Mesendoderm (in vitro differentiated cells): Measurements from ENCODE around the gene MDN1.

Experiments
- DNase-seq: peaks from one replicate; pipeline ENCODE4 v3.0.0; 2013
- H2AK5ac ChIP-seq: 2 replicates; pipeline ENCODE4 v1.6.1; 2013; ENCODE audit warnings: low read length, inconsistent platforms
- H2BK120ac ChIP-seq: 2 replicates; pipeline ENCODE4 v1.6.1; 2013; ENCODE audit warnings: low read depth, mild to moderate bottlenecking, low read length, moderate library complexity, mixed read lengths
- H2BK15ac ChIP-seq: replicated peaks from 2 replicates; pipeline ENCODE4 v1.6.1; 2013; ENCODE audit warnings: low read depth, mild to moderate bottlenecking, moderate library complexity
- H2BK5ac ChIP-seq: 2 replicates; pipeline ENCODE4 v1.6.1; 2013; ENCODE audit warnings: low read length, inconsistent platforms
- H3K18ac ChIP-seq: 2 replicates; pipeline ENCODE4 v1.6.1; 2013; ENCODE audit warnings: mild to moderate bottlenecking, low read length, mixed read lengths
- H3K23ac ChIP-seq: one replicate; pipeline ENCODE4 v1.6.1; 2013; ENCODE audit warnings: low read length
- H3K27ac ChIP-seq: 2 replicates; pipeline ENCODE4 v1.5.1; 2013; ENCODE audit warnings: low read depth, mild to moderate bottlenecking, inconsistent platforms, low read length, moderate library complexity
- H3K27me3 ChIP-seq: 2 replicates; pipeline ENCODE4 v1.6.1; 2013; ENCODE audit warnings: low read length, control low read depth, mild to moderate bottlenecking, inconsistent platforms; ENCODE audit not compliant: insufficient read depth, poor library complexity
- H3K36me3 ChIP-seq: 2 replicates; pipeline ENCODE4 v1.6.1; 2013; ENCODE audit warnings: low read length, inconsistent platforms; ENCODE audit not compliant: control insufficient read depth, insufficient read depth
- H3K4ac ChIP-seq: one replicate; pipeline ENCODE4 v1.6.1; 2013; ENCODE audit warnings: low read depth, mild to moderate bottlenecking, low read length, moderate library complexity
- H3K4me1 ChIP-seq: 2 replicates; pipeline ENCODE4 v1.6.1; 2013; ENCODE audit warnings: low read depth, low read length, inconsistent platforms; ENCODE audit not compliant: control insufficient read depth
- H3K4me2 ChIP-seq: 2 replicates; pipeline ENCODE4 v1.6.1; 2013; ENCODE audit warnings: low read length
- H3K4me3 ChIP-seq: 2 replicates; pipeline ENCODE4 v1.5.1; 2013; ENCODE audit warnings: mild to moderate bottlenecking, low read length
- H3K56ac ChIP-seq: one replicate; pipeline ENCODE4 v1.6.1; 2013; ENCODE audit warnings: low read length
- H3K79me1 ChIP-seq: 2 replicates; pipeline ENCODE4 v1.6.1; 2013; ENCODE audit warnings: low read length, inconsistent platforms
- H3K79me2 ChIP-seq: 2 replicates; pipeline ENCODE4 v1.6.1; 2013; ENCODE audit warnings: mild to moderate bottlenecking, low read length; ENCODE audit not compliant: control insufficient read depth, insufficient read depth
- H3K9ac ChIP-seq: 2 replicates; pipeline ENCODE4 v1.6.1; 2013; ENCODE audit warnings: low read length, inconsistent platforms
- H4K5ac ChIP-seq: one replicate; pipeline ENCODE4 v1.6.1; 2013; ENCODE audit warnings: low read length
- H4K8ac ChIP-seq: one replicate; pipeline ENCODE4 v1.6.1; 2013; ENCODE audit warnings: low read depth, mild to moderate bottlenecking, control low read depth, low read length, moderate library complexity
- WGBS: extraction: QIAGEN DNeasy Blood & Tissue Kit; methylation state at CpG from one replicate; pipeline ENCODE4 v1.1.7; 2013; ENCODE audit warnings: low lambda C conversion rate, missing lambda C conversion rate; ENCODE audit not compliant: insufficient coverage; ENCODE audit errors: extremely low coverage; 5-methylcytosine and 5-hydroxymethylcytosine counted together

Gene MDN1

GRCh38 chr6:89805814-89806371, 13.7 kb downstream of the MDN1 start:
- H3K4me2 ChIP-seq = no peak overlapping the region
- H3K27me3 ChIP-seq = no peaks in the 10 kb centered on the region
- no peak overlapping the region for H4K8ac ChIP-seq
- no peaks in the 10 kb centered on the region for H3K4me1 ChIP-seq
- no peak overlapping the region for H3K56ac ChIP-seq
- no peak overlapping the region for H2BK120ac ChIP-seq
- no peak overlapping the region for H3K18ac ChIP-seq
- H2BK5ac ChIP-seq = no peak overlapping the region
- H3K36me3 ChIP-seq = peaks cover 2% of the 10 kb centered on the region
- no peak overlapping the region for H2BK15ac ChIP-seq
- H2AK5ac ChIP-seq = no peak overlapping the region
- H4K5ac ChIP-seq = no peak overlapping the region
- peaks cover 79% of the 10 kb centered on the region for H3K79me2 ChIP-seq
- no peak overlapping the region for H3K4me3 ChIP-seq
- no peak overlapping the region for H3K27ac ChIP-seq
- no peak overlapping the region for H3K4ac ChIP-seq
- peaks cover 4% of the 10 kb centered on the region for H3K79me1 ChIP-seq
- no peak for DNase-seq
- no peak overlapping the region for H3K9ac ChIP-seq
- no peak overlapping the region for H3K23ac ChIP-seq
- no CpG with 5 or more reads among the region's 6 CpGs for WGBS

GRCh38 chr6:89803271-89803670, 16.3 kb downstream of the MDN1 start:
- H2BK120ac ChIP-seq = no peak overlapping the region
- no peaks in the 10 kb centered on the region for H3K27me3 ChIP-seq
- H3K27ac ChIP-seq = no peak overlapping the region
- H3K9ac ChIP-seq = no peak overlapping the region
- H3K4ac ChIP-seq = no peak overlapping the region
- no peak for DNase-seq
- WGBS = no CpG with 5 or more reads among the region's 10 CpGs
- no peak overlapping the region for H3K18ac ChIP-seq
- H2BK15ac ChIP-seq = no peak overlapping the region
- H3K56ac ChIP-seq = no peak overlapping the region
- no peak overlapping the region for H3K4me2 ChIP-seq
- H4K5ac ChIP-seq = no peak overlapping the region
- H2AK5ac ChIP-seq = no peak overlapping the region
- H3K23ac ChIP-seq = no peak overlapping the region
- no peak overlapping the region for H3K4me3 ChIP-seq
- H3K79me2 ChIP-seq = peaks cover 64% of the 10 kb centered on the region
- no peaks in the 10 kb centered on the region for H3K4me1 ChIP-seq
- no peak overlapping the region for H2BK5ac ChIP-seq
- peaks cover 4% of the 10 kb centered on the region for H3K79me1 ChIP-seq
- H4K8ac ChIP-seq = no peak overlapping the region
- peaks cover 2% of the 10 kb centered on the region for H3K36me3 ChIP-seq

GRCh38 chr6:89799756-89800155, 19.8 kb downstream of the MDN1 start:
- peak; percentile 76 for DNase-seq
- Histone ChIP-seq H2BK5ac (no peak overlapping the region), H2AK5ac (no peak overlapping the region), H3K79me1 (peaks cover 4% of the 10 kb centered on the region), H3K18ac (no peak overlapping the region), H4K5ac (no peak overlapping the region), H3K79me2 (peaks cover 52% of the 10 kb centered on the region), H3K23ac (no peak overlapping the region), H3K4me3 (no peak overlapping the region), H3K4me2 (no peak overlapping the region), H2BK15ac (no peak overlapping the region), H3K4me1 (no peaks in the 10 kb centered on the region), H3K56ac (no peak overlapping the region), H3K27me3 (no peaks in the 10 kb centered on the region), H2BK120ac (no peak overlapping the region), H4K8ac (no peak overlapping the region), H3K36me3 (peaks cover 3% of the 10 kb centered on the region), H3K27ac (no peak overlapping the region), H3K4ac (no peak overlapping the region), H3K9ac (no peak overlapping the region)
- WGBS = no CpG with 5 or more reads among the region's 2 CpGs

GRCh38 chr6:89799096-89799495, 20.5 kb downstream of the MDN1 start:
- H3K9ac ChIP-seq = no peak overlapping the region
- no peak overlapping the region for H2BK120ac ChIP-seq
- H4K5ac ChIP-seq = no peak overlapping the region
- H4K8ac ChIP-seq = no peak overlapping the region
- H3K4ac ChIP-seq = no peak overlapping the region
- H3K27me3 ChIP-seq = no peaks in the 10 kb centered on the region
- no peak for DNase-seq
- H3K79me2 ChIP-seq = peaks cover 50% of the 10 kb centered on the region
- WGBS = no CpG with 5 or more reads among the region's 8 CpGs
- H3K23ac ChIP-seq = no peak overlapping the region
- peaks cover 3% of the 10 kb centered on the region for H3K36me3 ChIP-seq
- no peak overlapping the region for H2BK5ac ChIP-seq
- H3K18ac ChIP-seq = no peak overlapping the region
- no peak overlapping the region for H3K4me2 ChIP-seq
- no peak overlapping the region for H3K27ac ChIP-seq
- H3K4me3 ChIP-seq = no peak overlapping the region
- H3K79me1 ChIP-seq = peaks cover 8% of the 10 kb centered on the region
- no peaks in the 10 kb centered on the region for H3K4me1 ChIP-seq
- H3K56ac ChIP-seq = no peak overlapping the region
- no peak overlapping the region for H2BK15ac ChIP-seq
- H2AK5ac ChIP-seq = no peak overlapping the region

GRCh38 chr6:89797317-89797716, 22.3 kb downstream of the MDN1 start:
- Histone ChIP-seq H3K79me1 (peaks cover 9% of the 10 kb centered on the region), H3K27me3 (no peaks in the 10 kb centered on the region), H3K4me1 (no peaks in the 10 kb centered on the region), H2BK120ac (no peak overlapping the region), H3K79me2 (peaks cover 43% of the 10 kb centered on the region), H3K18ac (no peak overlapping the region), H3K56ac (no peak overlapping the region), H2AK5ac (no peak overlapping the region), H2BK5ac (no peak overlapping the region), H3K9ac (no peak overlapping the region), H3K36me3 (peaks cover 6% of the 10 kb centered on the region), H2BK15ac (no peak overlapping the region), H4K5ac (no peak overlapping the region), H3K4ac (no peak overlapping the region), H3K27ac (no peak overlapping the region), H3K23ac (no peak overlapping the region), H4K8ac (no peak overlapping the region), H3K4me2 (no peak overlapping the region), H3K4me3 (no peak overlapping the region)
- no peak for DNase-seq
- no CpG with 5 or more reads among the region's 7 CpGs for WGBS

GRCh38 chr6:89794324-89794723, 25.3 kb downstream of the MDN1 start:
- peaks cover 11% of the 10 kb centered on the region for H3K79me1 ChIP-seq
- H3K27ac ChIP-seq = no peak overlapping the region
- H2BK5ac ChIP-seq = no peak overlapping the region
- no peak overlapping the region for H2AK5ac ChIP-seq
- no peak overlapping the region for H4K8ac ChIP-seq
- H2BK15ac ChIP-seq = no peak overlapping the region
- H3K4me1 ChIP-seq = no peaks in the 10 kb centered on the region
- no CpG with 5 or more reads among the region's 6 CpGs for WGBS
- no peak overlapping the region for H3K4me2 ChIP-seq
- no peak overlapping the region for H3K23ac ChIP-seq
- H3K36me3 ChIP-seq = peaks cover 10% of the 10 kb centered on the region
- H2BK120ac ChIP-seq = no peak overlapping the region
- H4K5ac ChIP-seq = no peak overlapping the region
- no peak for DNase-seq
- peaks cover 32% of the 10 kb centered on the region for H3K79me2 ChIP-seq
- H3K9ac ChIP-seq = no peak overlapping the region
- no peak overlapping the region for H3K18ac ChIP-seq
- no peaks in the 10 kb centered on the region for H3K27me3 ChIP-seq
- no peak overlapping the region for H3K4me3 ChIP-seq
- H3K4ac ChIP-seq = no peak overlapping the region
- H3K56ac ChIP-seq = no peak overlapping the region
